NCI-H1694 (cell line): Measurements from ENCODE around the gene THUMPD2.
"Not testable (repeated sequence)": the region's sequence is repeated elsewhere in the genome, so short reads cannot be mapped to it uniquely, and the experiment has no call there.

Source experiments
- DNase-seq: peaks from one replicate; lab custom pipeline; 2025; lab: John Stamatoyannopoulos, UW

THUMPD2 gene

GRCh38 chr2:39757156-39757555 lies 21.9 kb downstream of the THUMPD2 start:
- no peak for DNase-seq

DNA sequence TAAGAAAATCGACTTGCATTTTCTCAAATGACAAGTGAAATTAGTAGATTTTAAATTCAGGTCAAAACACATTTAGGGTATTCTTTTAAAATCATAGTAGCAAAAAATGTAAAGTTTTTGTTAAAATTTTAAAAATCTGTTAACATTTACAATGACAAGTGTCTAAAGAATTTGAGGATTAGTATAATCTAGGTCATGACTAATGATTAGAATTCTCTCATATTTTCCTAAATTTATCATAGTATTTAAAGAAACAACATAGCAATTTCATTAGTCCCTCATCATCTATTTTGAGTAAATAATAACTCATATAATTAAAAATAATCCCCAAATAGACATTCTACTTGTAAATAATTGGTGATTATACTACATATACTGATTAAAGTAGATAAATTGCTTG lies 23.6 kb downstream of the THUMPD2 start:
- no peak for DNase-seq

- DNase-seq: no peak
Observed at GRCh38 chr2:39743269-39743776, 35.7 kb downstream of the THUMPD2 start.

GRCh38 chr2:39741871-39742270 lies 37.2 kb downstream of the THUMPD2 start:
- DNase-seq: no peak

GRCh38 chr2:39739386-39739785 lies 39.7 kb downstream of the THUMPD2 start:
- DNase-seq: no peak

DNA sequence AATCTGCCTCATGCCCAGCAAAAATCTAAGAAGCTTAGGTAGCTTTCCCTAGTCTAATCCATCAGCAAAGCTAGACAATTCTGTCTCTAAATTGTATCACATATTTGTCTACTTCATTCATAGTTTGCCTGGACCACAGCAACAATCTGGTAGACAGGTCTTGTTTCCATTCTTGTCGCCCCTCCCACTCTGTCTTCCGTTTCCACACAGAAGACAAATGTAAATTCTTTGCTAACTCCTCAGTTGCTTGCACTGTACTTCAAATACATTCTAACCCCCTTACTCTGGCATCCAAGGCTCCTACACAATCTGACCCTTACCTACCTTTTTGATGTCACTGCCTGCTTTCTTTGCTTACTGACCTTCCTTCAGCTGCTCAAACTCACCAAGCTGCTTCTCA lies 40.1 kb downstream of the THUMPD2 start:
- no peak for DNase-seq

GRCh38 chr2:39737661-39738060 lies 41.4 kb downstream of the THUMPD2 start:
- no peak for DNase-seq

- DNase-seq: no peak
Observed at GRCh38 chr2:39736640-39737039, 42.4 kb downstream of the THUMPD2 start.

GRCh38 chr2:39735648-39736047 lies 43.4 kb downstream of the THUMPD2 start:
- no peak for DNase-seq

GRCh38 chr2:39734445-39734844 lies 44.6 kb downstream of the THUMPD2 start:
- no peak for DNase-seq

DNA sequence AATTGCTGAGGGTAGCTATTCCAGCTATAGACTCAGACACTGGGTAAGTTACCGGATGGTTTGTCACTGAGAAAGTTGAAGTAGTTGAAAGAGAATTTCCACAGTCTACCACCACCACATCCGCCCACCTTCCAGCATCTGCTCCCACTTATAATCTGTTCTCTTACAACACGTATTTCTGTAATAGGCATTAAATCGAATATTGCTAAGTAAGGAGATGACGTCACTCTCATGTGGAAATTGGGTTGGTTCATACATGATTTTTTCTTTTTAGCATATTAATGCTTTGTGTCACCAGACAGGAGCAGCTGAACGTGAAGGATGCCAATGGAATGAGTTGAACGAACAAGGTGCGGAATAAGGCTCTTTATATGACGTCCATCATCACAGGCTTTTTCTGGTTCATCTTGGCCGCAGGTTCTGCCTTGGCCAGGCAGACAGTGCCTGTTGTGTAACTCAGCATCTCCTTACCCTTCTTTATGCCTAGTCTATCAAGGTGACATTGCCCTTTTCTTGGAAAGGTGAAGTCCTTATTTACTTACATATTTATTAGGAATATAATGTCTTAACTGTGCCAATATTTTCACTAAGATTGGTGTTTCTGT lies 45.9 kb downstream of the THUMPD2 start:
- DNase-seq: no peak

GRCh38 chr2:39732482-39732881 lies 46.6 kb downstream of the THUMPD2 start:
- peak; percentile 41 for DNase-seq

DNA sequence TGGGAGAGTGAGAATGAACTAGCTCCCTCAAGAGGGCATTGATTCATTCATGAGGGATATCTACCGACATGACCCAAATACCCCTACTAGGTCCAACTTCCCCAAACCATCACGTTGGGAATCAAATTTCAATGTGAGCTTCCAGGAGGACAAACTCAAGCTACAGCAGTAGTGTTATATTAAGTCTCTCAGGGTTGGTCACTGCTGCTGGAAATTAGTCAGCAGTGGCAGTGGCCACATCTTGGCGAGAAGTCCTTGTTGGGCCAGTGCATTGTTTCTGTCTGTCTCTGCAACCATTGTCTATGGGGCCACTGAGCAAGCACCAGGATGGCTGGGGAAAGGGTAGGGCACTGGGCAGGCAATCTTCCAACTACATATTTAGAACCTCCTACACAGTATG lies 47.5 kb downstream of the THUMPD2 start:
- no peak for DNase-seq

GRCh38 chr2:39730685-39731302 lies 48.3 kb downstream of the THUMPD2 start:
- DNase-seq: peak; percentile 35

DNA sequence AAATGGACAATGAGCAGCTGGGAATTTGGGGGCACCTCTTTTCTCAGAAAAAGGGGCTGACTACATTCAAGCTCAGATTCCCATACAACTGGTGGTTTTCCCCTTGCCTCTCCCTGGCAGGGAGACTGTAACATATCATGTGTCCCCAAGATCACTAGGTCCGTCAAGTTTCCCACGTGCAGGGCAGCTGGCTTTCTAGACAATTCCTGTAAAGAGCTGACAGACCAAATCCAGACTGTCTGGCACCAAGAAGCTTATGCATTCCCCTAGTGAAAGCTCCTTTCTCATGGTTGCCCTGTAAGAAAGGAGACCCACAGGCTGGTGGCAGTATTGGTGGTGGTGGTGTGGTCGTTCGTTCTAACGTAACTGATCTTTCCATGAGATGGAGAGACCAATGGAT lies 48.8 kb downstream of the THUMPD2 start:
- no peak for DNase-seq

DNA sequence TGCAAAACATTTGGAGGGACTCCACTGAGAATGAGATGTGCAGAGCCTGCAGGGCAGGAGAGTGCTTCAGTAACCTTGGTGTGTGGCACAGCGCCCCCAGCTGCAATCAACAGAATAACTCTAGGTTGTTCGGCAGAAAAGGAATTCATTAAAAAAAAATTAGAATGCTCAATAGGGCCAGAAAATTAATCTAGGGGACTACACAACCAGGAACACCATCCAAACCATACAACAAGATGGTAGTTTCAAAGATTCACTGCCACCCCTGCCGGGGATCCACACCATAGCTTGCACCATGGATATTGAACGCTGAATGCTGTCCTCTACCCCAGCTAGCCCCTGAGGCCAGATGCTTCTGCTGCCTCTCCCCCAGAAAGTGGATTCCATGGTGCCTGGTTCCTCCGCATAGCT lies 50.1 kb downstream of the THUMPD2 start:
- peak; percentile 26 for DNase-seq

GRCh38 chr2:39728085-39728484 lies 51.0 kb downstream of the THUMPD2 start:
- DNase-seq: not testable (repeated sequence)

DNA sequence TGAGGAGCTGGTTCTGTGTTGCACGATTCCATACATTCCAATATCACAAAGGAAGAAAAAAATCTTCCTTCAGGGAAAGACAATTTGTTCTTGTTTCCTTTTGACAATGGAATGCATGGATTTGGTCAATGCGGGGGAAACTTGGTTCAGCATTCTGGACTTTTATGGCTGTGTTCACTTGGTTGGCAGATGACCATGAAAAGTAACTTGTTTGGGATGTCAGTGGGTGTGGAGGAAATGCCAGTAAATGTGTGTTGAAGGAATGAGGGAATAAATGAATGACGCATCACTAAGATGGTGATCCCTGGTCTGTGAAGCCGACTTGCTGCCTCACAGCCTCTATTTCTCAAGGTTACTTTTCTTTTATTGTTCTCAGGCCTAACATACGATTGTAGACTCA lies 53.7 kb downstream of the THUMPD2 start:
- no peak for DNase-seq

- DNase-seq: no peak
Observed at GRCh38 chr2:39724828-39725144, 54.3 kb downstream of the THUMPD2 start.

DNA sequence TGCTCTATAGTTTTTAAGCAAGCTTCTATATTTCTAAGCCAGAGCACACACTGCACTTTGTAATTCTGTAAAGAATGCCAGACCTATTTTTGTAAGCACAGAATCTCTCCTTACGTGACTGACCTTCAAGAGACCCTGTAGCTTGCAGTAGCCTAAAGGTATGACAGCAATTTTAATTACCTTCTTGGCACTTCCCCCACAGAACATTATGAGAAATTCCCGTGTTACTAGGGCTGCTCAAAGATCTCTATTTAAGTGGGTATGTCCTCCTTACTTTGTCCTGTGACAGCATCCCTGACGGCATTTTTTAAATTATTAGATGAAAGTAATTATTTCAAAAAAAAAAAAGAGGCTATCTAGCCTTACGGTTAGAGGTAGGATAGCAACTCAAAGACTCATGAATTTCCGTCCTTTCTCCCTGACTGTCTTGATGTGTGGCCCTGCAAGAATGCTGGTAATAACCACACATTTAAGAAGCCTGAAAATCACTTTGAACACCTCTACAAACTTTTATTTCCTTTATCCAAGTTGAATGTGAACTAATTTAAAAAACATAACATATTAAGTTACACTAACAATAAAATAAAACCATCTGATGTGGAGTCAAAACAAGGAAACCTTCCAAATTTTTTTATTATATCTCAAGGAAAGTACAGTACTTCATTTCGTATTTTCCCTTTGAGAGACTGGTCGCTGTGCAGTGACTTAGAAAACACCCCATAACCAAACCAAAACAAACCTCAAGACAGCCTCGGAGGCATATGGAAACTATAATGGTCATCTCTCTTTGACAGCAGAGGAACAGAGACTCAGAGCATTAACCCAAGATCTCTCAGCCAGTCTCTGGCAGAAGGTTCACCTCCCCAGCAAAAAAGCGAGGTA lies 54.9 kb downstream of the THUMPD2 start:
- DNase-seq: no peak

DNA sequence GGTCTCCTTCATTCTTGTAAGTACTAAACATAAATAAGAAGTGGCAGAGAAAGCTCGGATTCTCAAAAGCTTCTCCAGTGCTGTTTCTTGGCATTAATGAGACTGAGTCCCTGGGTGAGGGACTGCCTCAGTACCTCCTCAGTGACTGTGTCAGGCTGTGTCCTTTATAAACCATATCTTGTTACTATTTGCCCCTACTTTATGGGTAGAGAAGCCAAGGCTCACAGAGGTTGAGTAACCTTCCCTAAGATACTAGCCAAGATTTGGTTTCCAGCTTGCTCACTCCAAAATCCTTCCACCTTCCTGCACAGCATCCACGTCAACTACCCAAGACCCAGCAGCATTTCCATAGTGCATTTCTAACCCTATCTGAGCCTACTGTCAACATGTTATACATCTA lies 55.6 kb downstream of the THUMPD2 start:
- no peak for DNase-seq

GRCh38 chr2:39720970-39721369 lies 58.1 kb downstream of the THUMPD2 start:
- no peak for DNase-seq

- DNase-seq: no peak
Observed at GRCh38 chr2:39719317-39719716, 59.7 kb downstream of the THUMPD2 start.
